ENCODE results near the gene LORICRIN.

LORICRIN gene

DNA sequence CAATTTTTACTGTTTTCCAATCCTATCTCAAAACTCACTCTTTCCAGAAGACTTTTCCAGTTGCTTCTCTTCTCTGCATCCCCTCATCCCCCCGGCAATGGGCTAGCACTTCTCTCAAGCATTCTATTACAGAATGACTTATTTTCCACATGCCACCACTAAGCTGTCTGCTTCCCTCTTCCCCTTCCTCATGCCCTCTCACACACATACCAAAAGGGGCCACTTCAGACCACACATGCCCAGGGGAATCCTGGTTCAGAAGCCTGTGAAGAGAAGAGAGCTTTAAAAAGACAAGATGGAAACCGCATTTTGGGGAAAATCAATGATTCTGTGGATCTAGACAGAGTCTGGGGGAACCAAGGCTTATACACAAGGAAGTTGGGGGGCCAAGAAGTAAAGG, 8.4 kb upstream of the LORICRIN start:
- no peak for DNase-seq

DNA sequence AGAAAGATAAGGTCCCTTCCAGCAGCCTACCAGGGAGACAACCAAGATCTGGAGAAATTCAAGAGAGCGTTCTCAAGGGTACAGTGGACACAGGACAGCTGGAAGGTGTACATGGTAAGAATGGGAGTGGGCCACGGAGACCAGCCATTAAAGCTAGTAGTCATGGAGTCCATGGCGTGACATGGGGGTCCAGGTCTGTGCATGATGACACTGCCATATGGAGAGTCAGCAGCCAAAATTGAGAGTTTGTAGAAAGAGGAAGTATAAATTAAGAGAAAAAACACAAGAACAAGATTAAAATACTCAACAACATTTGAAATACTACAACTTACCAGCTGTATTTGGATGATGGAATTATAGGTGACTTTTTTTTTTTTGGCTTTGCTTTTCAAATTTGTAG, 7.9 kb upstream of the LORICRIN start:
- no peak for DNase-seq

DNA sequence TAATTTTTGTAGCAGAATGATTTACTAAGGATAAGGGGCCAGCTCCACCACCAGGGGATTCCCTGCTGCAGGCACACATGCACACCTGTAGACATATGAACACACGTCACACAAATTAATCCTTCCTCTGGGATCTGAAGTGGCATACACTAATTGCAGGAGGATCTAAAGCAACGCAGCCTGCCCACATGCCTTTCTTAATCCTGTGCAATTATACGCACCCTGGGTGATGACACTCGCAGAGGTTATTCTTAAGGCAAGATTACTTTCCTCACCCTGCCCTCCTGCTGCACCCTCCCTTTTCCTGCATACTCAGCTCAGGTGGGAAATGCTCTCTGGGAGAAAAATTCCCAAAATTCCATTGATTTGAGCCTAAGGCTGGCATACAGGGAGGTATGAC, 7.5 kb upstream of the LORICRIN start:
- no peak for DNase-seq

DNA sequence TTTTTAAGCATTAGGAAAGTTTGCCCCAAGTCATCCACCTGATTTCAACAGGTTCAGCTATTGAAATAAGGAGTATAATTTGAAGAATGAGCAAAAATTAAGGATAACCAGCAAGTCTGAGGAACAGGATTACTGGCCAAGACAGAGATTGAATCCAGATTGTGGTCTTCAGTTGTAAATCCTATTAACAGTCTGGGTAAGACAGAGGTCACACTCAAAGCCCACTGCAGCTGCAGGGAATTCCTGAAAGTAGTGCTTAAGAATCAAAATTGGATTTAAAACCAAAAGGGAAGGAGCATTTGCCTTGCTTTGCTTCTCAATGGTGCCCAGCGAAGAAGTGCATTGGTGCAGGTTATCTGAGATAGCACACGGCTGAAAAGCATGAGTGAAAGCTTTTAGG, 6.4 kb upstream of the LORICRIN start:
- no peak for DNase-seq

DNA sequence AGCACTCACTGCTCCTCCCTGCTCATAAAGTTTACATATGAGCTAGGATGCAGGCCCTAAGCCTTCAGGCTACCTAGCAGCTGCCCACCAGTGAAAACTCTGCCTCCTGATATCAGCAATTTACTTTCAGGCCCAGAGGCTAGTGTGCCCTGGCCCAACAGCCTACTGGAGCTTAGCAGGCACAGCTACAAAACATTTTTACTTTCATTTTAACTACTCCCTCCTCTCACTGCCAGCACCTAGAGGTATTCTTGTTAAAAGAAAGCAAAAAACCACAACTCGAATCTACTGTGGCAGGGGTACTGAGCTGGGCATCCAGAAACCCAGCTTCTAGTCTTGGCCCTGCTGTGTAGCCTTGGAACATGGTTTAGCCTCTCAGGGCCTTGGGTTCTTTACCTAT, 5.8 kb upstream of the LORICRIN start:
- DNase-seq: no peak

DNA sequence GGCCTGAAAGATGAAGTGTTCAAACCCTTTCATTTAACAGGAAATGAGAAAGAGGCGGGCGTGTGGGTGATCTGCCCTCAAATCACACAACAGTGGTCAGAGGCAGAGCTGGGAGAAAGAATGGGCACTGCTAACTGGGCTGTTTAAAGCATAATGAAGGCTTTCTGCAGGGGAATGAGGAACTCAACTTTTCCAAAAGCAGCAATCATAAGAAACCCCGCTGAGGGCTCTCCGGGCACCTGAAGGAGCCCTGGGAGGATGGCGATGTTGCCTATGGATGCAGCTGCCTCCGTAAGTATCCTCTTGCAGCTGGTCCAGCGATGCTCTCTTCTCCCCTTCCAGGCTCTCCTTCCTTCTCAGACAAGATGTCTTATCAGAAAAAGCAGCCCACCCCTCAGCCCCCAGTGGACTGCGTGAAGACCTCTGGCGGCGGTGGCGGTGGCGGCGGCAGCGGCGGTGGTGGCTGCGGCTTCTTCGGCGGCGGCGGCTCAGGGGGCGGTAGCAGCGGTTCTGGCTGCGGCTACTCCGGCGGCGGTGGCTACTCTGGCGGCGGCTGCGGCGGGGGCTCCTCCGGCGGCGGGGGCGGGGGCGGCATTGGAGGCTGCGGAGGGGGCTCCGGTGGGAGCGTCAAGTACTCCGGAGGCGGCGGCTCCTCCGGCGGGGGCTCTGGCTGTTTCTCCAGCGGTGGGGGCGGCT, 1.2 kb downstream of the LORICRIN start:
- peak; percentile 79 for DNase-seq

DNA sequence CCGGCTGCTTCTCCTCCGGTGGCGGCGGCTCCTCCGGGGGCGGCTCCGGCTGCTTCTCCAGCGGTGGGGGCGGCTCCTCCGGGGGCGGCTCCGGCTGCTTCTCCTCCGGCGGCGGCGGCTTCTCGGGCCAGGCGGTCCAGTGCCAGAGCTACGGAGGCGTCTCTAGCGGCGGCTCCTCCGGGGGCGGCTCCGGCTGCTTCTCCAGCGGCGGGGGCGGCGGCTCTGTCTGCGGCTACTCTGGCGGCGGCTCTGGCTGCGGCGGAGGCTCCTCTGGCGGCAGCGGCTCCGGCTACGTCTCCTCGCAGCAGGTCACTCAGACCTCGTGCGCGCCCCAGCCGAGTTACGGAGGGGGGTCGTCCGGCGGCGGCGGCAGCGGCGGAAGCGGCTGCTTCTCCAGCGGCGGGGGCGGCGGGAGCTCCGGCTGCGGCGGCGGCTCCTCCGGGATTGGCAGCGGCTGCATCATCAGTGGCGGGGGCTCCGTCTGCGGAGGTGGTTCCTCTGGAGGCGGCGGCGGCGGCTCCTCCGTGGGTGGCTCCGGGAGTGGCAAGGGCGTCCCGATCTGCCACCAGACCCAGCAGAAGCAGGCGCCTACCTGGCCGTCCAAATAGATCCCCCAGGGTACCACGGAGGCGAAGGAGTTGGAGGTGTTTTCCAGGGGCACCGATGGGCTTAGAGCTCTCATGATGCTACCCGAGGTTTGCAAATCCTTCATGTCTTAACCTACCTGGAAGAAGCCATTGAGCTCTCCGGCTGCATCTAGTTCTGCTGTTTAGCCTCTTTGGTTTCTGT, 2.0 kb downstream of the LORICRIN start:
- DNase-seq: peak; percentile 83

DNA sequence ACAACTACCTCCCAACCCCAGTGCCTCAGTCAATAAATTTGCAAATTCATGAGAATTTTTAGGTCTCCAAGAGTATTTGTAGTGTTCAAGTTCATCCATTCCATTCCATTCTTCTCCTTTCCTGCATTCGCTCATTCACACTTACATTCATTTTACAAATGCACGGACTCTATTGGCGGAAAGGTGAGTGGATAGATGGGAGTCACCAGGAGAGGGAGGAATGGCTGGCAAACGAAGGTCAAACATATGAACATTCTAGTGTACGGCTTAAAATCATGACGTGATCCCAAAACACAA, 2.5 kb downstream of the LORICRIN start:
- DNase-seq: peak; percentile 38

DNA sequence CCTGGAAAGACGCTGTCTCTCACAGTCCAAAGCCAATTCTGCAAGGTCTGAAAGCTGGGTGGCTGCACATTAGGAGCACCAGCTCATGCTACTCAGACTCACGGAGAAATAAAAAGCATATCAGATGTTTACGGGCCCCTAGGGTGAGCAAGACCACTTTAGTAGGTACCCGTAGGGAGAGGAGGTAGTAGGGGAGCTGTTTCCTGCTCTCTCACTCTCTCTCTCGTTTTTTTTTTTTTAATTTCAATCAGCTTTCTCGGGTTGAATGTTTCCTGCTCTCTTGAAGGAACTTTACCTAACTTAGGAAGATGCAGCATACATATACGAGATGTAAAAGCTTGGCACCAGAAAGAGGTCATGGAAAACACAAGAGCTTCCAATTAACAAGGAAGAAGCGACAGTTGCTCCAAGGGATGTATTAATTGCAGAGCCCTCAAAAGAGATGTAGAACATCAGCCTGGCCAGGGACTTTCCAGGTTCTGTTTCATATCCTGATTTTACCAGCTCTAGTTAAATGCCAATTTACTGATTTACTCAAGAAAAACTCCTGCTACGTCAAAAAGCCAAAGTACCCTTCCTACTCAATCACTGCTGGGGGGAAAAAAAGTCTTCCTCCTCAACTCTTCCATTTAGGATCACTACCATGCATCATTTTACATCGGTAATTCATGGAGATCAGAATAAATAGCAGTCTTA, 3.1 kb downstream of the LORICRIN start:
- DNase-seq: peak; percentile 34

DNA sequence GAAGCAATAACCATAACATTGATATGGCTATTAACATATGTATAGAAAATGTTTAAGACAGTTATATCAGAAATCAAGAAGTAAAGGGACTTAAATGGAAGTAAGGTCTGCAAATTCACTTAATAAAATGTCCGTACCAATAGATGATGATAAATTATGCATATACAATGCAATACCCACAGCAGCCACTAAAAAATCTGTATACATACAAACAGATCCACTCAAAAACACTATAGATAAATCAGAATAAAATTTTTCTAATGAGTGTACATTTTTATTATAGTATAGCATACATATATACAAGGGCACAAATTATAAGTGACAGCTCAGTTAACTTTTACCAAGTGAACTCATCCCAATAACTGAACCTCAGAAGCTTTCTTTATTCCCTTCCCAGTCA, 6.0 kb downstream of the LORICRIN start:
- no peak for DNase-seq

DNA sequence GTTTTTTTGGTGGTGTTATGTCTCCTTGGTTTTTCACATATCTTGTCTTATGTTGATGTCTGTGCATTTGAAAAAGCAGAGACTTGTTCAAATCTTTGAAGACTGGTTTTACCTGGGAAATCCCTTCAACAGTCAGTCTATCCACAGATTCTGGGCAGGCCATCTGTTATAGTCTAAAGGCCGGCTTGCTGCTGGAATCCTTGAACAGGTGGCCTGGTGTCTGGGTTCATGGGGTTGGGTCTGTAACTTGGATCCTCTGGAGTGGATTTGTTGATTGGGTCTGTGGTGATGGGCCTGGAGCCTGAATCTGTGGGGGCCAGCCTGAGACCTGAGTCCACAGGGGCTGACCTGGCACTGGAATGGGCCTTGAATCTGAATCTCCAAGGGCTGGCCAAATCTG, 12.2 kb downstream of the LORICRIN start:
- DNase-seq: no peak

DNA sequence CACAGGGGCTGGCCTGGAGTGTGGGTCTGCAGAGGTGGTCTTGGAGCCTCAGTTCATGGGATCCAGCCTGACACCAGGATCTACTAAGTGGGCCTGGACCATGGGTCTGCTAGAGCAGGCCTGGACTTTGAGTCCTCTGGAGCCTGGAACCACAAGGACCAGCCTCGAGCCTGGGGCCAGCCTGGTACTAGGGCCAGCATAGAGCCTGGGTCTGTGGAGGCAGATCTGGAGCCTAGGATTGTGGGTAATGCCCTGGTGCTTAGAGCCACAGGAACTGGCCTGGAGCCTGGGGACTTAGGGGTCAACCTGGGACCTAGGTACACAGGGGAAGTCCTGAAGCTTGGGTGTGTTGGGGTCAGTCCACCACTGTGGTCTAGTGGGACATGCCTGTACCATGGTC, 12.7 kb downstream of the LORICRIN start:
- DNase-seq: no peak

DNA sequence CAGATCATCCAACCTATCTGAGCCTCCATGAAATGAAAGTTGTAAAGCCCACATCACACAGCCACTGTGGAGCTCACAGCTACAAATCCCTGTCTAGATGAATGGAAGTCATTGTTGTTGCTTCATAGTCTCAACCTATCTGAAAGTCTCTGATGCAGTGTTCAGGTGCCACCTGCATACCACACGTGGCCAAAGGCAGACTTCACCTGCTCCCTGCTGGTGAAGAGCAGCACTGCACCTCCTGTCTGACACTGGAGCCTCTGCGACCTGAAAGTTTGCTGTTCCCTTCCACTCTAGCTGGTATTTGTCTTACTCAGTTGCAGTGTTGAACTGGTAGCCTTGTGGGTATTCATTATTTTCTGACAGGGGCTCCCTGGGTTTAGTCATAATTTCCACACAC, 18.4 kb downstream of the LORICRIN start:
- DNase-seq: no peak

DNA sequence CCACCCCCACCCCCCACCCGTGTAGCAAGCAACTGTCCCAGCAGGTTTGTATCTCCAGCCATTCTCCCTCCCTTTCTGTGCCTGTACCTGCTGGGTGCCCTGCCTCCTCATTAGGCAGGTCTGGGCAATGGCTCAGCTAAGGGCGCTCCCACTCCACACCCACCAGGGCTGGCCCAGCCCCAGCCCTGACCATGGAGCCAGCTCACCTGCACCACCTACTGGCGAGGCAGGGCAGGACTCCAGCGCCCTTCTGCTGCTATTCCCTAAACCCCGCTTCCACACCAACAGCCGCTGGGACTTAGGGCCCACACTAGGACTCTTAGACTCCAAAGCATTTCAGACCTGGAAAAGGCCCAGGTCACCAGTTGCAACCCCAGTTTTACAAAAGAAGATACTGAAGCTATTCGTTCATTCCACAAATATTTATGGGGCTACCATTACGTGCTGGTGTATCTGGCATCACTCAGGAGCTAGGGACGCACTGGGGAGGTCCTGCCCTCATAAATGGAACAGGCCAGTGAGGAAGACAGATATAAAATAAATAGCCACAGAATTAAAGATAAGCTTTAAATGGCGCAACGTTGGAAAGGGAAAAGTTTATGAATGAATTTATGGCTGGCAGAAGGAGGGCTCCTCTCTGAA, 29.3 kb downstream of the LORICRIN start:
- no peak for DNase-seq

DNA sequence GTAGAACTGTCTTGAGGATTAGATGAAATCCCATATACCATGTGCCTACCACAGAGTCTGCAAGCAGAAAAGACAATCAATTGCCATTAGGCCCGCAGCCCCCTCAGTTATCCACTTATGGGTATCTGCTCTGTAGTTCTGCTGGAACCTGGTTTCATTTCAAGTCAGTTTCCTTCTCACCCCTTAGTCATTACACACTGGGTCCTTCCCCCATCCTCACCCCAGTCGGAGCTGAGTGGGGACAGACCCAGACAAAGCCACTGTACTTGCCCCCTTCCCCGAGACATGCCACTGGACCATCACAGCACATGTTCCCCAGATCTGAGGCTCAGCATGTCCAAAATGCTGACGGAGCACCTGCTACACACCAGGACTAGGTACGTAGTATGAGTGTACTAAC, 32.0 kb downstream of the LORICRIN start:
- DNase-seq: no peak

DNA sequence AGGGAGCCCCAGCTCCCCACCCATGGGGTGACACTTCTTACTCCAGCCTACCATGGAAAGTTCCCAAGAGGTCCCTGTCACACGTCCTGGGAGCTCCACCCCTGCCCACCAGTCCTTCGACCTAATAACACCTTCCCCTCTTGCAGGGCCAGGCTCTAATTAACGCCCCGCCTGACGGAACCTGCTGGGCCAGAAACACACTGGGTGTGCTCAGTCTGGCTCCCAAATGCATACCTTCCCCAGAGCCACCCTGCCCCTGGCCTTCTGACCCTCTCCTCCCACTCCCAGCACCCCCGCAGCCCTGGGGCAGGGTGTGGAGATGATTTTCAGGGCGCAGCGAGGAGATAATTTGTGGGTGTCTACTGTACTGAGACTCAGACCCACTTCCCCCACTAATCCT, 32.7 kb downstream of the LORICRIN start:
- DNase-seq: no peak

DNA sequence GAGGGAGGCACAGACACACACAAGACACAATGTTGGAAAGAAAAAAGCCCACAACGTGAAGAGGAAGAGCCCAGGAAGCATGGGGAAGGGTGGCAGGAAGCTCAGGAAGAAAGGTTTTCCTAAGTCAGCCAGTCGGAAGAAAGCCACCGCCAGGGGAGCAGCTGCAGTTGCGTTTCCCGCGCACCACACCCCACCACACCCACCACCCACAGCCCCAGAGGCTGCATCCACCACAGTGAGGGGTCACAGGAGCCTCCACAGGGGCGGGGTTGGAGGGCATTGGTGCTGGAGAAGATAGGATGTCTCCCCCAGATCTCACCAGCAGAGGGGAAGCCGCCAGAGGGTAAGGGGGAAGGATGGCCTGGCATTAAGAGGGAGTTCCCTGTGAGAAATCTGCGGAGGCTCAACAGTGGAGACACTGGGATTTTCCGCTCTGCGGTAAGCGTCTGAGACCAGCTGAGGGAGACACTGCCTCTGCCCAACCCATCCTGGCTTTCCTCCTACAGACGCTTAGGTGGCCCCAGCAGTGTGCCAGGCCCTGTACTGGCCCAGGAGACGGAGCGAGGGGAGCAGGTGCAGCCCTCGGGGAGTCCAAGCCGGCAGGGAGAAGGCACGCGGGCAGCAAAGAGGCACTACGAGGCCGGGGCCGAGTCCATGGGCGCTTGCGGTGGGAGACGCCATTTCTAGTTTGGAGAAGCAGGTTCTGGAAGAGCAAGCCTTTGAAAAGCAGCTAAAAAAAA, 33.4 kb downstream of the LORICRIN start:
- no peak for DNase-seq

DNA sequence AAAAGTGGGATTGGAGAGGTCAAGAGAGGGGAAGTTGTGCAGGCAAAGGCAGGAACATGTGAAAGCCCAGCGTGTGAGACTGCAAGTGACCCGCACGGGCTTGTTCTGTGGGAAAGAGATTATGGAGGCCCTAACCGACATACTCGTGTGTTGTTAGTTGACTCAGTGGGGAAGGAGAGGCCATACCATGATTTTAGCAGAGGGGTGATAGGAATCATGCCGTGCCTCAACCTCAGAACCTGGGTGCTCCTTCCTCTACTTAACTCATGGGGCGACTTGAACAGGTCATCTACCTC, 33.9 kb downstream of the LORICRIN start:
- DNase-seq: no peak

DNA sequence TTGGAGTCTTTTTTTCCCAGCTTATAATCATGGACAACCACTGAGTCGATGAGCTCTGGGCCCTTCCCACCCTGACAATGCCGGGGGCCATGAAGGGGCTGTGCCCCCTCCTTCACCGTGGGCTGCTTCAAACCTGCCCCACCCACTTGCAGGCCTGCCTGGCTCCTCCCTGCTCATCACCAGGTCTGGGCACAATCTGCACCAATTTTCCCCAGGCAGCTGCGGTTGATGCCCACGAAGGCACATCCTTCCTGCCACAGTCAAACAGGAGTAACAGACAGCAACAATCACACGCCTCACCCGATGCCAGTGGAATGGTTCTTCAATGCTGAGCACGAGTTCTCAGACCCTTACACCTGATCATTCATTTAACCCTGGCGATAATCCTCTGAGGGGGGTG, 34.4 kb downstream of the LORICRIN start:
- DNase-seq: no peak

DNA sequence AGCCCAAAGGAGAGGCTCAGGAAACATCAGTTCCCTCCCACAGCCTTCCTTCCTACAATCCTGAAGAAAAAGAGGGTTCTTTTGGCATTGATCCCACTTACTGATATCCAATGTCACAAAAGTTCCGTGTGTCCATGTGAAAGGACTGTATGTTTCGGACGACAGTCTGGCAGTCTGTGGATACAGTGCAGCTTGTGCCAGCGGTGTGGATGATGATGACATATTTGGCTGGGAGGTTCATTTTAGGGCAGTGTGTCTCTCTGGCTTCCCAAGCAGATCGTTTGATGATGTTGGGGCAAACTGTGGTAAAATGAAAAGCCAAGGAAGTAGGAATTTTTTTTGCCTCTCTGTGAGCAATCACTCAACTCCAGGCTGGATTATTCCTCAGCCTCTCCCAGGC, 42.8 kb downstream of the LORICRIN start:
- DNase-seq: no peak

DNA sequence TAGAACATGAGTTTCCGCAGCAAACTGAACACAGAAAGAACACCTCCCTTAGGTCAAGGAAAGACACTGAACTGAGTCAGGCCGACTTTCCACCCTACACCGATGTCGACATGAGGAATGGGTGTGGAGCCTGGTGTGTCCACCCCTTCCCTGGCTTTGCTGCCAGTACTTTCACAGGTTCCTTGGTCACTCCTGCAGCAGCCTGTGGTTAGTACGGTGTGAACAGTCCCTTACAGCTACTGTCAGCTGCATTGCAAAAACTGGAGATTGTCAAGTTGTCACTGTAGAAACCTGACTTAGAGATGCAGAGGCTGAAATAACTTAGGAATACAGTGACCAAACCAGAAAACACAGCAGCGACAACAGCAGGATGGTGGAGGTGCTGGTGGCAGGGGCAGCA, 46.2 kb downstream of the LORICRIN start:
- no peak for DNase-seq

DNA sequence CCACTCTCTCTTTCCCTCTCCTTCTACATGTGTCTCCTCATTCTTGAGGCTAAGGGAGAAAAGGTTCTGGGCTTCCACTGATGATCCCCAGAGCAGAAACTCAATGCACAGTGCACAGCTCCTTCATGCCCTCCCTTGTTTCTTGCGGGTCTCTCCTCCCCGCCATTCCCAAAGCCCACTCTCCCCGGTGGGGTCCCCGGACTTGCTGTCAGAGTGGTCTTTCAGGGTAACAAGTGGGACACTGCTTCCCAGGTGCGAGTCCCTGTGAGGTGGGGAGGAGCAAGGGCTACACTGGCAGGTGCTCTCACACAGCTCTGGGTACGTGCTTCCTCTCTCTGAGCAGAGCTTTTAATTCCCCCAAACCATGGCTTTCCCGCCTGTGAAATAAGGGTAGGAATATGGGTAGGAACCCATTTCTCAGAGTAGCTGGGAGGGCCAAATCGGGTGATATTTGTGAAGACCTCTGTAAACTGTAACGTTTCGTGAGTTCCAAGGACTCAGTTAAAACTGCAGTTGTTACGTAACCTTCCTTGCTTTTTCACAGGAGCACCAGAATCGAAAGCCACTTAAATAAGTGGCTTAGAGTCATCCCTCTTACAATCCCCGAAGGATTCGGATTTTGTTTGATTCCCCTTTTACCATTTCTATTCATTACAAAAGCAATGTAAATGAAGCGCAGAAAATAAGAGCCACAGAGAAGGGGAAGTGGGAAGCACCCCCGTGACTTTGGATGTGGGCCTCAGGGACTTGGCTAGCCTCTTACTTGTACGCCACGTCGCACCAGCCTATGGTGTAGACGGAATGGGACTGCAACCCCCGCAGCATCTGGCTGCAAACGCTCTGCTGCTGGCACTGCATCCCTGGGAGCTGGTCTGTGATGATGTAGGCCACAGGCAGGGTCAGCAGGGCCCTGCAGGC, 47.1 kb downstream of the LORICRIN start:
- no peak for DNase-seq
